Endothelial cell of coronary artery (primary cell): ENCODE results near the gene SAGE1. TPM values are rescaled to one million over a fixed set of nuclear protein-coding genes. Genes with fewer than 3 reads are reported as not detected.

Experiments used
- total RNA-seq: library from RNA; depleted of rRNA; stranded (reverse); fragments of >200 nt; gene quantifications from 2 replicates; pipeline ENCODE4 v1.2.3, GENCODE V29; 2014

SAGE1 gene
- total RNA-seq = not detected in 2 replicates

DNA sequence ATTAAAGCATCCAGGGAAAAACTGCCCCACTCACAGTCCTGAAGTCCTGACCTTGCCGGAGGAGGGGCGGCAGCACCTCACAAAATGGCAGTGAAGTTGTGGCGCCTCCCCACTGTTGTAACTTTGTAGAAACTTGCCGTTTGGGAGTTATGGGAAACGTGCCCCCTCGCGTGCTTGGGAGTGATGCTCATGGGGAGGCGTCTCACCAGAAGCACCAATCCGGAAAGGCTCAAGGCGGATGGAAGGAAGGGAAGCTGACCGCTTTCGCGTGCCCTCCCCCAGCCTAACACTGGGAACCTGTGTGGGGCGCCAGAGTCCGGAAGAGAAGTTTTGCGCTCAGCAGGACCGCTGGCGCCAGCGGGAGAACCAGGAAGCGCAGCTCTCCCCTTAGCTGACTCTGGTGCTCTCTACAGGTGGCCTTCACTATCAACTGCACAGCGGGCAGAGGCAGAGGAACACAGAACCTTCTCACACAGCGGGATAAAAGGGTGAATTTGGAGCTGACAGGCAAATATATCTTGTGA, at the start of gene SAGE1, which contains the start of gene CT45A10:
SAGE1 (plus strand) TSS at position 423 of the 524 bp plus-strand sequence. CDS start 2,527 bp downstream, outside the sequence.
CT45A10 (minus strand) TSS at position 151 of the 524 bp plus-strand sequence. CDS start 8,100 bp downstream, outside the sequence.

DNA sequence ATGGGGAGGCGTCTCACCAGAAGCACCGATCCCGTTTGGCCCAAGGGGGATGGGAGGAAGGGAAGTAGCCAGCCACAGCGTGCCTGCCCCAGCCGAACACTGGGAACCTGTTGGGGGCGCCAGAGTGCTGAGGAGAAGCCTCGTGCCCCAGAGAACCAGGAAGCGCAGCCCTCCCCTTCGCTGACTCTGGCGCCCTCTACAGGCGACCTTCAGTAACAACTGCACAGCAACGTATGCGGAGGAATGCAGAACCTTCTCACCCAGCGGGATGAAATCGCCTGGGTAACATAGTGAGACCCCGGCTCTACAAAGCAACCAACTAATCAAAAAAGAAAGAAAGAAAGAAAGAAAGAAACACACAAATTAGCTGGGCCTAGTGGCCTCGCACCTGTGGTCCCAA, 39.1 kb upstream of the SAGE1 start, which contains the start of gene CT45A8:
CT45A8 (minus strand) TSS at position 101 of the 400 bp plus-strand sequence. CDS start 3,755 bp downstream, outside the sequence.

DNA sequence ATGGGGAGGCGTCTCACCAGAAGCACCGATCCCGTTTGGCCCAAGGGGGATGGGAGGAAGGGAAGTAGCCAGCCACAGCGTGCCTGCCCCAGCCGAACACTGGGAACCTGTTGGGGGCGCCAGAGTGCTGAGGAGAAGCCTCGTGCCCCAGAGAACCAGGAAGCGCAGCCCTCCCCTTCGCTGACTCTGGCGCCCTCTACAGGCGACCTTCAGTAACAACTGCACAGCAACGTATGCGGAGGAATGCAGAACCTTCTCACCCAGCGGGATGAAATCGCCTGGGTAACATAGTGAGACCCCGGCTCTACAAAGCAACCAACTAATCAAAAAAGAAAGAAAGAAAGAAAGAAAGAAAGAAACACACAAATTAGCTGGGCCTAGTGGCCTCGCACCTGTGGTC, 21.8 kb upstream of the SAGE1 start, which contains the start of gene CT45A9:
CT45A9 (minus strand) TSS at position 101 of the 400 bp plus-strand sequence. CDS start 3,751 bp downstream, outside the sequence.

Other genes starting within 250 kb of the SAGE1 start
- gene CT45A1, start 180.1 kb upstream of the SAGE1 start, total RNA-seq = not detected in 2 replicates
- not detected in 2 replicates for gene CT45A3, start 125.5 kb upstream of the SAGE1 start, total RNA-seq
- gene CT45A5, start 108.2 kb upstream of the SAGE1 start, total RNA-seq = not detected in 2 replicates
- gene CT45A6, start 90.9 kb upstream of the SAGE1 start, total RNA-seq = not detected in 2 replicates
- not detected in 2 replicates for gene CT45A2, start 73.7 kb upstream of the SAGE1 start, total RNA-seq
- not detected in 2 replicates for gene CT45A7, start 56.4 kb upstream of the SAGE1 start, total RNA-seq
- not detected in 2 replicates for gene CT45A8, start 39.2 kb upstream of the SAGE1 start, total RNA-seq
- not detected in 2 replicates for gene CT45A9, start 21.9 kb upstream of the SAGE1 start, total RNA-seq
- gene CT45A10, start 272 bp upstream of the SAGE1 start, total RNA-seq = not detected in 2 replicates
- 5.8 and 8.1 TPM in 2 replicates for gene MMGT1, start 80.3 kb downstream of the SAGE1 start, total RNA-seq
- 12.7 and 14.8 TPM in 2 replicates for gene SLC9A6, start 91.7 kb downstream of the SAGE1 start, total RNA-seq